Uterus (tissue), 2 donors: Measurements from ENCODE around the gene TLR1.

Experiments
- CTCF ChIP-seq, 4 experiments: fragments of 200-600 bp in 2 of 4; fragments of 450-650 bp in 2 of 4; sonication (generic) in 2 of 4; IDR thresholded peaks; one replicate each; pipeline ENCODE4 v1.5.1; 2016 to 2019; ENCODE audit warnings: antibody characterized with exemption in 4 of 4, mild to moderate bottlenecking in 2 of 4, moderate library complexity in 1 of 4
- POLR2A ChIP-seq, 2 donors: fragments of 450-650 bp; IDR thresholded peaks; one replicate each; pipeline ENCODE4 v1.6.1; 2016; ENCODE audit warnings: antibody characterized with exemption in 2 of 2, mild to moderate bottlenecking in 1 of 2, moderate library complexity in 1 of 2

GRCh38 chr4:38785901-38786402, 18.6 kb downstream of the TLR1 start:
- TF ChIP-seq CTCF (IDR thresholded peaks at IDR 0.05) (no peak), POLR2A (IDR thresholded peaks at IDR 0.05) (no peak)
